ENCODE measurements around the gene COLGALT1.
"Not testable (repeated sequence)": the region's sequence is repeated elsewhere in the genome, so short reads cannot be mapped to it uniquely, and the experiment has no call there.

The COLGALT1 gene

DNA sequence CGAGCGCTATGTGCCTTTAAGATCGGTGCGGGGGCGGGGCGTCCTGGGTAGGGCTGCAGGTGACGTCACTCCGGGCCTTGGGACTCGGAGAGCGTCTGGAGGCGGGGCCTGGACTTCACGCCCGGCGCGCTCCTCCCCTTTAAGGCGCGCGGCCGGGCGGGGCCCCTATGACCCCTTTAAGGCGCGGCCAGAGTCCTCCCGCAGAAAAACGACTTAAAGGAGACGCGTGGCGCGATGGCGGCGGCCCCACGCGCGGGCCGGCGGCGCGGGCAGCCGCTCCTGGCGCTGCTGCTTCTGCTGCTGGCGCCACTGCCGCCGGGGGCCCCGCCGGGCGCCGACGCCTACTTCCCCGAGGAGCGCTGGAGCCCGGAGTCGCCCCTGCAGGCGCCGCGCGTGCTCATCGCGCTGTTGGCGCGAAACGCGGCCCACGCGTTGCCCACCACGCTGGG is at the start of gene COLGALT1:
TSS of gene COLGALT1 (plus strand) at position 170 of the 449 bp plus-strand sequence. CDS start at position 235, 65 bp downstream.
- H3K4me1 Mint-ChIP-seq = peaks cover 8% of the 10 kb centered on the region
- peak; percentile 92 to 96 for DNase-seq (ENCODE audit: low spot score in 2 of 2)
- peak within 1 kb of the TSS; percentile 88 for H3K4me3 Mint-ChIP-seq
- no peaks in the 10 kb centered on the region for H3K9me3 Mint-ChIP-seq
- H3K36me3 Mint-ChIP-seq = peaks cover 17% of the 10 kb centered on the region
- peak; percentile 94 for ATAC-seq (ENCODE audit: low read depth)
- H3K27me3 Mint-ChIP-seq = no peaks in the 10 kb centered on the region
- peak within 1 kb of the TSS; percentile 84 for H3K27ac Mint-ChIP-seq

GRCh38 chr19:17506745-17507144 is 48.7 kb upstream of the COLGALT1 start:
- no peaks in the 10 kb centered on the region for H3K27me3 Mint-ChIP-seq
- peaks cover 17% of the 10 kb centered on the region for H3K4me1 Mint-ChIP-seq
- H3K27ac Mint-ChIP-seq = no peak overlapping the region
- no peak for DNase-seq (ENCODE audit: low spot score in 2 of 2)
- no peak for ATAC-seq (ENCODE audit: low read depth)
- H3K9me3 Mint-ChIP-seq = no peaks in the 10 kb centered on the region
- H3K4me3 Mint-ChIP-seq = no peak overlapping the region
- peaks cover 7% of the 10 kb centered on the region for H3K36me3 Mint-ChIP-seq

DNA sequence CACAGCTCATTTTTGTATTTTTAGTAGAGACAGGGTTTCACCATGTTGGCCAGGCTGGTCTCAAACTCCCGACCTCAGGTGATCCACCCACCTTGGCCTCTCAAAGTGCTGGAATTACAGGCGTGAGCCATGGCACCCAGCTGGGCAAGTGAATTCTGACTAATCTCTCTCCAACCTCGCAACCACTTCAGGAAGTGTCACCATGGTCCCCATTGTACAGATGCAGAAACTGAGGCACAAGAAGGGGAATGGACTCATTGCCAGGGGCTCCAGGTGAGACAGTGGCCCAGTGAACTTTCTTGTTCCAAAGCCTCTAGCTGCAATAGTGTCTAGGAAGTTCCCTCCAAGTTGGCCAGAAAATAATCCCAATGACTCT is 46.9 kb upstream of the COLGALT1 start:
- H3K27me3 Mint-ChIP-seq; ATAC-seq (ENCODE audit: low read depth); H3K36me3 Mint-ChIP-seq; H3K4me3 Mint-ChIP-seq; H3K27ac Mint-ChIP-seq; DNase-seq (ENCODE audit: low spot score in 2 of 2); H3K9me3 Mint-ChIP-seq: not testable (repeated sequence)
- peaks cover 24% of the 10 kb centered on the region for H3K4me1 Mint-ChIP-seq

DNA sequence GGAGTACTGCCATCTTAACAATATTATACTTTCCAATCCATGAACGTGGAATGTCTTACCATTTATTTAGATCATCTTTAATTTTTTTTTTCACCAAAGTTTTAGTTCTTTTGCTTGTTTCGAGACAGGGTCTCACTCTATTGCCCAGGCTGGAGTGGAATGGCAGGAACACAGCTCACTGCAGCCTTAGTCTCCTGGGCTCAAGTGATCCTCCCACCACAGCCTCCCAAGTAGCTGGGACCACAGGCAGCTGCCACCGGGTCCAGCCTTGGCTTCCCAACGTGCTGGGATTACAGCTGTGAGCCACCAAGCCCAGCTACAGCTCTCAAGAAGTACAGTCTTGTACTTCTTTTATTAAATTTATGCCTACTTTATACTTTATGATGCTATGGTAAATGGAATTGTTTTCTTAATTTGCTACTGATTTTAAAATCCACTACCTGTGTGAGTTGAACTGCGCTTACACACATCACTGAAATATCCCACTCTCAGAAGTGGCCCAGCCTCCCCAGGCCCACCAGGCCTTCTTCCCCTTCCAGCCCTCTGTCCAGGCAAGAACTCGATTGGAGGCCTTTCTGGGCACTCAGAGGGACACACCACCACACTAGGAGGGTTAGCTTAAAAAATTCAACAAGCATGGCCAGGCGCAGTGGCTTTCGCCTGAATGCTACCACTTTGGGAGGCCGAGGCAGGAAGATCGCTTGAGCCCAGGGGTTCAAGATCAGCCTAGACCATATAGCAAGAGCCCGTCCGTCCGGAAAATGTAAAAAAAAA is 45.0 kb upstream of the COLGALT1 start:
- peaks cover 3% of the 10 kb centered on the region for H3K36me3 Mint-ChIP-seq
- no peak for DNase-seq (ENCODE audit: low spot score in 2 of 2)
- no peak for ATAC-seq (ENCODE audit: low read depth)
- no peak overlapping the region for H3K27ac Mint-ChIP-seq
- no peaks in the 10 kb centered on the region for H3K27me3 Mint-ChIP-seq
- H3K9me3 Mint-ChIP-seq = no peaks in the 10 kb centered on the region
- H3K4me3 Mint-ChIP-seq = peak overlapping the region; percentile 99
- peaks cover 31% of the 10 kb centered on the region for H3K4me1 Mint-ChIP-seq

DNA sequence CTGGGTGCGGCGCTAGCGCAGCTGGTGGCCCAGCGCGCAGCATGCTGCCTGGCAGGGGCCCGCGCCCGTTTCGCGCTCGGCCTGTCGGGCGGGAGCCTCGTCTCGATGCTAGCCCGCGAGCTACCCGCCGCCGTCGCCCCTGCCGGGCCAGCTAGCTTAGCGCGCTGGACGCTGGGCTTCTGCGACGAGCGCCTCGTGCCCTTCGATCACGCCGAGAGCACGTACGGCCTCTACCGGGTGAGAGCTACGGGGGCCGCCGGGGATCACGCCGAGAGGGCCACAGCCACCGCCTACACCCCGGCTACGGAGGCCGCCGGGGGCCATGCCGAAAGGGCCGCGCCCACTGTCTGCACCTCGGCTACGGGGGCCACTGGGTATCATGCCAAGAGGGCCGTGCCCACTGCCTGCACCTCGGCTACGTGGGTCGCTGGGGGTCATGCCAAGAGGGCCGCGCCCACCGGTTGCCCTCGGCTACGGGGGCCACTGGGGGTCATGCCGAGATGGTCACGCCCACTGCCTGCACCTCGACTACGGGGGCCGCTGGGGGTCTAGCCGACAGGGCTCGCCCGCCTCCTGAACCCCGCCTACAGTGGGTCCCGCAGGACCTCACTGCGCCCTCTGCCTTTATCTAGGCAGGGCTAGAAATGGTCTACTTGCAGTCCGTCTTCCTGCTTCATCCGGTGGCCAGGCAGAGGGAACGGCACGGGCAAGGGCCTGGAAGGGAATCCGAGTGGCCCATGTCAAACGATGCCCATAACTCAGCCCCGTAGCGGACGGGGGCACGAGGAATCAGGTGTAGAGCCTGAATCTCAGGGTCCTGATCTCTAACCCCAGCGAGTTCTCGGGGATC is 43.5 kb upstream of the COLGALT1 start:
- ATAC-seq (ENCODE audit: low read depth) (peak; percentile 72), DNase-seq (ENCODE audit: low spot score in 2 of 2) (peak; percentile 90 to 92)
- Mint-ChIP-seq H3K4me1 (peaks cover 28% of the 10 kb centered on the region), H3K36me3 (peaks cover 5% of the 10 kb centered on the region), H3K4me3 (peak overlapping the region; percentile 99), H3K27ac (peak overlapping the region; percentile 87), H3K9me3 (no peaks in the 10 kb centered on the region), H3K27me3 (no peaks in the 10 kb centered on the region)

DNA sequence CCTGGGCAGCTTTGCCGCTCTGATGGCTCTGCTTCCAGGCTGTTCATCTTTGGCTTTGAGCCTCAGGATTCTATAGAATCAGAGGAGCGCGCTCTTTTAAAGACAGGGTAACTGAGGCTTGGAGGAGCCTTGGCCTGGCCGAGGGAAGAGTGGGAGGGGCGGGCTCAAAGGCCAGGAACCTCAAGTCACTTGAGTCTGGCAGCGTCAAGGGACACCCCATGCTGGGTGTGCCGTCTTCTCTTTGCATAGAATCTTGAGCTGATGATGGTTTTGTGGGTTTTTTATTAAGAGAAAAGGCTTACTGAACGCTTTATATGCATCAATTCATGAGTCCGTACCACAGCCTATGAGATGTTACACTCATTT is 42.9 kb upstream of the COLGALT1 start:
- DNase-seq (ENCODE audit: low spot score in 2 of 2) (no peak), ATAC-seq (ENCODE audit: low read depth) (no peak)
- peak overlapping the region; percentile 87 for H3K27ac Mint-ChIP-seq
- no peaks in the 10 kb centered on the region for H3K9me3 Mint-ChIP-seq
- peaks cover 11% of the 10 kb centered on the region for H3K36me3 Mint-ChIP-seq
- peaks cover 28% of the 10 kb centered on the region for H3K4me1 Mint-ChIP-seq
- H3K4me3 Mint-ChIP-seq = peak overlapping the region; percentile 99
- no peaks in the 10 kb centered on the region for H3K27me3 Mint-ChIP-seq

- peaks cover 24% of the 10 kb centered on the region for H3K4me1 Mint-ChIP-seq
- no peak overlapping the region for H3K4me3 Mint-ChIP-seq
- no peaks in the 10 kb centered on the region for H3K27me3 Mint-ChIP-seq
- peaks cover 19% of the 10 kb centered on the region for H3K36me3 Mint-ChIP-seq
- no peaks in the 10 kb centered on the region for H3K9me3 Mint-ChIP-seq
- DNase-seq (ENCODE audit: low spot score in 2 of 2) = no peak
- peak overlapping the region; percentile 18 for H3K27ac Mint-ChIP-seq
- ATAC-seq (ENCODE audit: low read depth) = no peak
Measured at GRCh38 chr19:17515408-17516149, 39.9 kb upstream of the COLGALT1 start.

DNA sequence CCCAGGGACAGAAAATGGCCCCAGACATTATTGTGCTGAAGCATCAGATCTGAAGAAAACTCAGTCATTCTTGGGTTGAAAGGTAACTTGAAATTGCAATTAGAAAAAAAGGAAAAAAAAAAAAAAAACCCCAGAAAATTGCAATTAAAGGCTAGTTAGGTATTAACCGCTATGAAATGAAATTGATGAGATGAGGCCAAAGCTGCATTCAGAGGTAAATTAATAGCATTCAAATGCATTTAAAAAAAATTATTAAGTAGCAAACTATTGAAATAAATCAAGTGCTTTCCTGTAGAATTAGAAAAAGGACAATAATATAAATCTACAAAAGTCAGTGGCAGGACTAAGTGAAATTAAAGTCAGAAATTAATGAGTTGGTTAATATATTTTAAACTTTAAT is 37.6 kb upstream of the COLGALT1 start:
- ATAC-seq (ENCODE audit: low read depth) (no peak), DNase-seq (ENCODE audit: low spot score in 2 of 2) (no peak)
- Mint-ChIP-seq H3K27ac (no peak overlapping the region), H3K4me3 (no peak overlapping the region), H3K4me1 (peaks cover 20% of the 10 kb centered on the region), H3K27me3 (no peaks in the 10 kb centered on the region), H3K9me3 (no peaks in the 10 kb centered on the region), H3K36me3 (peaks cover 18% of the 10 kb centered on the region)

GRCh38 chr19:17518654-17519053 is 36.8 kb upstream of the COLGALT1 start:
- peaks cover 24% of the 10 kb centered on the region for H3K4me1 Mint-ChIP-seq
- DNase-seq (ENCODE audit: low spot score in 2 of 2); H3K27me3 Mint-ChIP-seq; H3K4me3 Mint-ChIP-seq; H3K9me3 Mint-ChIP-seq; ATAC-seq (ENCODE audit: low read depth); H3K27ac Mint-ChIP-seq: not testable (repeated sequence)
- H3K36me3 Mint-ChIP-seq = peaks cover 18% of the 10 kb centered on the region

DNA sequence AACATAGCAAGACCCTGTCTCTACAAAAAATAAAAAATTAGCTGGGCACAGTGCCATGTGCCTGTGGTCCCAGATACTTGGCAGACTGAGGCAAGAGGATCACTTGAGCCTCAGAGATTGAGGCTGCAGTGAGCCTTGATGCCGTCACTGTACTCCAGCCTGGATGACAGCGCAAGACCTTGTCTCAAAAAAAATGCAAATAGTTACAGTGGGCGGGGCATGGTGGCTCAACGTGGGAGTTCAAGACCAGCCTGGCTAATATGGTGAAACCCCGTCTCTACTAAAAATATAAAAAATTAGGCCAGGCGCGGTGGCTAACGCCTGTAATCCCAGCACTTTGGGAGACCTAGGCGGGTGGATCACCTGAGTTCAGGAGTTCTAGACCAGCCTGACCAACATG is 35.5 kb upstream of the COLGALT1 start:
- Mint-ChIP-seq H3K4me3 (no peak overlapping the region), H3K27ac (no peak overlapping the region), H3K27me3 (no peaks in the 10 kb centered on the region), H3K36me3 (peaks cover 18% of the 10 kb centered on the region), H3K4me1 (peaks cover 27% of the 10 kb centered on the region), H3K9me3 (no peaks in the 10 kb centered on the region)
- ATAC-seq (ENCODE audit: low read depth) = no peak
- no peak for DNase-seq (ENCODE audit: low spot score in 2 of 2)

DNA sequence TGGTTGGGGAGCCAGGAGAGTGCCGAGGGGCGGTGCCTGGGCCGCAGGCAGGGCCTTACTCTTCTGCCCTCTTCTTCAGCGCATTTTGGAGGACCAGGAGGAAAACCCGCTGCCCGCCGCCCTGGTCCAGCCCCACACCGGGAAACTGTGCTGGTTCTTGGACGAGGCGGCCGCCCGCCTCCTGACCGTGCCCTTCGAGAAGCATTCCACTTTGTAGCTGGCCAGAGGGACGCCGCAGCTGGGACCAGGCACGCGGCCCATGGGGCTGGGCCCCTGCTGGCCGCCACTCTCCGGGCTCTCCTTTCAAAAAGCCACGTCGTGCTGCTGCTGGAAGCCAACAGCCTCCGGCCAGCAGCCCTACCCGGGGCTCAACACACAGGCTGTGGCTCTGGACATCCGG is 34.6 kb upstream of the COLGALT1 start:
- no peak overlapping the region for H3K4me3 Mint-ChIP-seq
- DNase-seq (ENCODE audit: low spot score in 2 of 2) = no peak

GRCh38 chr19:17522988-17523872 is 32.2 kb upstream of the COLGALT1 start:
- DNase-seq (ENCODE audit: low spot score in 2 of 2) (peak; percentile 64 to 65), ATAC-seq (ENCODE audit: low read depth) (peak; percentile 75)
- Mint-ChIP-seq H3K27me3 (no peaks in the 10 kb centered on the region), H3K27ac (peak overlapping the region; percentile 76), H3K4me3 (peak overlapping the region; percentile 61), H3K4me1 (peaks cover 40% of the 10 kb centered on the region), H3K36me3 (peaks cover 11% of the 10 kb centered on the region), H3K9me3 (no peaks in the 10 kb centered on the region)

More for the DNA sequence above, 34.6 kb upstream of the COLGALT1 start:
- Mint-ChIP-seq H3K9me3 (no peaks in the 10 kb centered on the region), H3K27ac (no peak overlapping the region), H3K27me3 (no peaks in the 10 kb centered on the region), H3K4me1 (peaks cover 33% of the 10 kb centered on the region), H3K36me3 (peaks cover 17% of the 10 kb centered on the region)
- no peak for ATAC-seq (ENCODE audit: low read depth)

GRCh38 chr19:17524651-17525050 is 30.8 kb upstream of the COLGALT1 start:
- Mint-ChIP-seq H3K4me3 (peak overlapping the region; percentile 52), H3K27ac (peak overlapping the region; percentile 20), H3K9me3 (peaks cover 3% of the 10 kb centered on the region), H3K4me1 (peaks cover 50% of the 10 kb centered on the region), H3K27me3 (no peaks in the 10 kb centered on the region), H3K36me3 (peaks cover 21% of the 10 kb centered on the region)
- ATAC-seq (ENCODE audit: low read depth) (no peak), DNase-seq (ENCODE audit: low spot score in 2 of 2) (no peak)

All from memory B cell (primary cell).